AG04449 (cell line): Measurements from ENCODE around the gene SH3YL1.

Source experiments
- CTCF ChIA-PET: fragments of 350-600 bp; formaldehyde crosslinking; extraction: SDS; loops from one replicate; lab custom pipeline; 2021; ENCODE audit warnings: antibody characterized with exemption; lab: Yijun Ruan, JAX
- POLR2A ChIA-PET: fragments of 400-600, 350-600 bp; formaldehyde crosslinking; extraction: SDS; loops from one replicate; lab custom pipeline; 2020; ENCODE audit warnings: antibody characterized with exemption, inconsistent platforms; lab: Yijun Ruan, JAX
- DNase-seq: peaks from one replicate; pipeline ENCODE4 v3.0.0-alpha.2; 2010; ENCODE audit warnings: low read depth, low spot score
- H3K4me3 ChIP-seq: 2 replicates; pipeline ENCODE4 v1.5.1; 2011; ENCODE audit warnings: low read depth, mild to moderate bottlenecking, control low read depth, low read length
- CTCF ChIP-seq: IDR thresholded peaks from one replicate; pipeline ENCODE4 v1.5.1; 2011; ENCODE audit warnings: mild to moderate bottlenecking, moderate library complexity, low read length, control low read depth, inconsistent platforms; ENCODE audit not compliant: insufficient read depth; ENCODE audit errors: missing control alignments

SH3YL1 gene

DNA sequence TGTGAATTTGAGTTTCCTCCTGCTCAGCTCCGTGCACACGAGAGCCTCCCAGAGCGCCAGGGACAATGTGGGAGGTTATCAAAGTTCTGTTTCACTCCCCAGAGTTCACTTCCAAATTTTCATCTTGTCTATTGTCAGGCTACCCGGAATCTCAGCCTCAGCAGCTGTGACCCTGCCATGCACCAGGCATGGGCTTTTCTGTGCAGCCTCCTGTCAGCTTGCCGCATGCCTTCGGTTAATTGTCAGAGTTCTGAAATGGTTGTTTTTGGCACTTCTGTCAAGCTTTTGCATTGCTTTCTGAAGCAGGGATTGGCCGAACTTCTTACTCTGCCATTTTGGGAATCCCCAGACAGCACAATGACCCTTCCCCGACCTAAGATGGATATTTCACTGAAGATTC is 60.4 kb downstream of the SH3YL1 start:
- no peak for TF ChIP-seq CTCF
- POLR2A ChIA-PET, result no interaction called here
- no peak for DNase-seq
- CTCF ChIA-PET, result no interaction called here
- no peak overlapping the region for H3K4me3 ChIP-seq

DNA sequence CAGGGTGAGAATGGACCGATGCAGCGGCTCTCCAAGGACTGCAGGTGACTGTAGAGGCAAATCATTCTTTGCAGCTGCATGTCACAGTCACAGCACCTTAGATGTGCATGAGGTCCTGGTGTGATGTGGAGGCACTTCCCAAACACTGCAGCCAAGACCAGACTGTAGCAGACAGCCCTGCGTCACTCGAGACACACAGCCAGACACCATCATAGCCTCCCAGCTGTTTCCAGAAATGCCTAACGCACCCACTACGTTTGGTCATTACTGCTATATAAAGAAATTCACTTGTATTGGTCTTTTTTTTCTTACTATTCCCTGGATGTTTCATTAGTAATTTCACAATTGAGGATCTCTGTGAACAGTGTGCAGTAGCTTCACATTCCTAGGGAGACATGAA is 60.9 kb downstream of the SH3YL1 start:
- ChIA-PET POLR2A (no interaction called here), CTCF (no interaction called here)
- DNase-seq, result no peak
- H3K4me3 ChIP-seq, result no peak overlapping the region
- no peak for TF ChIP-seq CTCF

GRCh38 chr2:201648-202433 is 62.0 kb downstream of the SH3YL1 start:
- no peak for TF ChIP-seq CTCF
- ChIA-PET POLR2A (no interaction called here), CTCF (no interaction called here)
- DNase-seq, result no peak
- no peak overlapping the region for H3K4me3 ChIP-seq

DNA sequence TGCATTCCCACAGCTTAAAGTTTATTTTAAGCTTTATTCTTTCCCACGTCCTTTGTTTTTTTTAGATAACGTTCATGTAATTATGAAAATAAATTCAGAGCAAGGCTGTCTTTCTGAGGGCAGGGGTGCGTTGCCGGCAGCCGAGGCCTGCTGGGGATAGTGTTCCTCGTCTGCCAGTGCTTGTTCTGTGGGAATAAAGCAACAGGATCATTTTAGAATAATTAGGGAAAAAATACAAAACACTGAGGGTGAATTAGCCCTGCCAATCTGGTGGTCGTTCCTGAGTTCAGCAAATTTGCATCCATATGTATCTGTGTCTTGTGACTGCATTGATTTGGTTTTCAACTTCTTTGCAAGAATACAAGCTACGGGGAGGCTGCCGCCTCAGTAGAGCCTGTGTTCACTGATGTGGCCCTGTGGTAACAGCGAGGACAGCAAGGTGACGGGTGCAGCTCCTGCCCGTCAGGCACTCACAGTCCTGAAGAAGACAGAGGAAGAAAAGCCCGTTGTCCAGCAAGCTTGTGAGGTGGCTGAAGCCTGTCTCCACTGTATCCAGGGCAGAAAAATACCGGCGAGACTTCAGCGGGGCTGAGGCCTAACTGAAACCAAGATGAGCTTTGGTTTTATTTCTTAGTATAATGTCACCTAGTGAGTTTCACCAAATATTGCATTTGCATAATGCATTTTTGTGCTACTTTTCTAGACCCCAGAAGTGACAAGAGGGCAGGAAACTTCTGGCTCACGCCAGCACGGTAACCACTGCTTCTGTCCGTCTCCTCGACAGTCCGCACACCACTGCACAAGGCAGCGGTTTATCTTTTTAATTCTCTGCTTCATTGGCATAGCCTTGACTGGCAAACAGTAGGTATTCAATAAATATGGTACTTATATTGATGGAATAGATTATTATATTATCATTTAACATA is 64.5 kb downstream of the SH3YL1 start:
- ChIA-PET CTCF (no interaction called here), POLR2A (no interaction called here)
- H3K4me3 ChIP-seq, result no peak overlapping the region
- TF ChIP-seq CTCF, result no peak
- no peak for DNase-seq

DNA sequence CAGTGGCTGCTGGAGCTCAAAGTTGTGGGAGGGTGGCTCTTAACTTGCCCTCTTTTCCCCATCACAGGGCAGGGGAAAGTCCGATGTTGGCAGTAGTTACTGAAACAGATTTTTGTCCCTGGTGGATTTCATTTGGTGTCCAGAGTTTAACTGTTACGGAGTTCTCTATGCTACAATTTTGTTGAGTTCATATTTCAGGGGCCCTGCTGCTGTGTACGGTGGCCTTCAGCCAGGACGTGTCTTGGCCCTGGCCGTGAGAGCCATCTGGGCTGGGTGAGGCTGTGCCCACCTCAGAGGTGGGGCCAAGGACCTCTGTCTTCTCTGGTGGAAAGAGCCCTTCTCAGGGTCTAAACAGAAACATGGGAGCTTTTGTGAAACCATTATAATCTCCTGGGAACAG is 67.4 kb downstream of the SH3YL1 start:
- no peak for TF ChIP-seq CTCF
- POLR2A ChIA-PET, result no interaction called here
- no peak overlapping the region for H3K4me3 ChIP-seq
- CTCF ChIA-PET, result no interaction called here
- no peak for DNase-seq

DNA sequence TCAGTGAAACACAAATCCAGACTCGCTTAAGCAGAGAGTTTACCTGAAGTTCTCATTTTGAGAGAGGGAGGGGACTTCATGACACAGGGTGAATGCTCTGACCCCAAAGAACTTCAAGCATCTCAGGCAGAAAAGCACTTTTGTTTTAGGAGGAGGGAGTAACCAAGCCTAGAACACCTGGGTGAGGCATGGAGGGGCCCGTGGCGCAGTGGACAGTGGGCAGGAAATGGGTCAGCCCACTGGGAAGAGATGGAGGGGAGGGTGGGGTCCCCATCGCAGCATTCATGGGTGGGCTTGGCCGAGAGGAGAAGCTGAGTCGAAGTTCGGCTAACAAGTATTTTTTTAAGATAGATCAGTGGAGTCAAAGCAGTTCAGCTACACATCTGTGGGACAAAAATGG is 67.9 kb downstream of the SH3YL1 start:
- no peak for DNase-seq
- no peak overlapping the region for H3K4me3 ChIP-seq
- ChIA-PET CTCF (no interaction called here), POLR2A (no interaction called here)
- TF ChIP-seq CTCF, result no peak
